Stimulated activated CD8-positive, alpha-beta memory T cell treated with anti-CD3 and anti-CD28 coated beads, Interleukin-15, amount 100 ng/mL, for 24 hours (primary cell): ENCODE results near the gene TMEM273.

Source experiments
- DNase-seq: peaks from one replicate; pipeline ENCODE4 v3.0.0-alpha.2; 2020; ENCODE audit warnings: low read depth

The TMEM273 gene

DNA sequence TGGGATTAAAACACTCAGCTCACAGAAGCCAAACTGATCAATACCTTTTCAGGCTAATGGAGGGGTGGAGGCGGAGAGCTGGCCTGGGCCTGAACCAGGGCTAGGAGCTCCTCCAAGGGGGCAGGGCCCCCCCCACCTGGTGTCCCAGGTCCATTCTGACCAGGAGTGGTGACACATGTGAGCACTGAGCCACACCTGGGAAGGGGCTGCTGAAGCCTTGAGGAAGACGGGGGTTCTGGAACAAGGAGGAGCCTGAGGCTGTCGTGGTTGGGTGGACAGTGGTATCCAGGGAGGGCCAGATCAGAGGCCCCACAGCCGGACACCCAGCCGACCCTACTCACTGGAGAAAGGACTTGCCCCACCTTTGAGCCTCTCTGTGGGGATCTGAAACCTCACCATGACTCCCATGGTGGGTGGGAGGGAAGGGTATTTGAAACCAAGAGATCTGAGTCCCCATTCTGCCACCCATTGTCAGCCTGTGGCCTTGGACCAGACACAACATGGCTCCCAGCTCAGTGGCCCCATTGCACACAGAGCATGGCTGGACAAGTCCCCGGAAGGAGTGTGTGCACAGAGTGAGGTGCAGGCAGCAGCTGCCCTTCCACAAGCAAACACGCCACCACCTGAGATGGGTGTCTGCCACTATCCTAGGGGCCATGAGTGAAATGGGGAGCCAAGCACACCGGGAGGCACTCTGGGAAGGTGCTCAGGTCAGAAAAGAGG lies 12.4 kb downstream of the TMEM273 start:
- DNase-seq = no peak

DNA sequence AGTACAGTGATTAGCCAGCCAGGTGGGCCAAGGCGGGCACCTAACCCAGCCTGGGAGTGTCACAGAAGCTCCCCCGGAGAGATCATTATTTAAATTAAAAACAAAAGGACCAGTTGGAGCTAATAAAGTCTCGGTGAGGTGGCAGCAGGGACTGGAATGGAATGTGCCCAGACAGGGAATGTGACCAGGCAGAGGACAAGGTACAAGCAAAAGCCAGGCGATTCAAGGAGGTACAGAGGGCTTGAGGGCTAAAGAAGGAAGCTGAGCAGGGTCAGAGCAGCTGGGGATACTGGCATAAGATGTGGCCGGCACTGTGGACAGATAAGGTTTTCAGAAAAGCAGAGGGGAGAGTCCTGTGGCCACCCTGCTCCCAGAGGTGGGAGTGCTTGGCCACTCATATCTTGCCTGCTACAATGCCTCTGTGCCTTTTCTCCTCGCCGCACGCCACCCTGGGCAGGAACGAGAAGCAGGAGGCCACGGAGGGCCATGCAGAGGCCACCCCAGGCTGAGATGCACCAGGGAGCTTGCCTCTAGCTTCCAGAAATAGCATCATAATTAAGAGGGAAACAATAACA lies 13.2 kb downstream of the TMEM273 start:
- no peak for DNase-seq

DNA sequence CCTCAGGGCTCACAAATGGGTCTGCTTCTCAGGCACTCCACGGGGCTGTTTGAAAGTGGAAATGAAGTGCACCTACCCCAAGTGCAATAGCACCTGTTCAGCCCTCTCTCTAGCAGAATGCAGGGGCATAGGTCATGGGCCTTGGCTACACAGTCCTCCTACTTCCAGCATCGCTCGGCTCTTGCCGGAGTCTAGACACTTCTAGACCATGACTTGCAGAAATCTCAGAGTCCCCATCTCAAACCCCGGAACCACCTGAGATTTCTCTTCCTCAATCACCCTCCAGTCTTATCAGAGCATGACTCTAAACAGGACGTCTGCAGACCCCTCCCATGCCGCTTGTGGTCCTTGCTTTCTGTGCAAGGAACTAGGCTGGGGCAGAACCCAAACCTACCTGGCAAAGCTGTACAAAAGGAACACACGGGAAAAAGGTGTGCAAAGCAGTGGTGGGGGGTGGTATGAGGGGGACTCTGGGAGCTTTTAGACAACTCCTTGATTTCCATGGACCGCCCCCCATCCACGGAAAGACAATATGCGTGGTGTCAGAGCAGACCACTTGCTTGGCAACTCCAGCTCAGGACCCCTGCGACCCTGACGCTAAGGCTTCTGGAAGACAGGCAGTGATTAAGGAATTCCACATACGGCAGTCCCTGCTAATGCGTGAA lies 13.8 kb downstream of the TMEM273 start:
- DNase-seq = no peak

DNA sequence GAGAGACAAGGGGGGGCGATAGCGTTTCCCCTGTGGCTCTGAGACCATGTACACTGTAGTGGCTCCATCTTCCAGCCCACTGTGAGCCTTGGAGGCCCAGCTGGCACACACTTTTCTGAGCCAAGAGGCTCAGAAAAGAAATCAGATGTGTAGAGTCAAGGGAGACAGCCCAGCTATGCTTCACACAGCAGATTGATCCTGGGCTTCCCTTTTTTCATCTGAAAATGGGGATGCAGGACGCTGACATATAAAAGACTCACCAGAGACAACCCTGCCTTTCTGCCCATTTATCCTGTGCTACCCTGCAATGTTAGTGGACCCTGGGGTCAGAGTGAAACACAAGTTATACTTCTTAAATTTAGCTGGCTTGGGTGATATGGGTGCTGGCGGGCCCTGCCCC lies 14.3 kb downstream of the TMEM273 start:
- no peak for DNase-seq

DNA sequence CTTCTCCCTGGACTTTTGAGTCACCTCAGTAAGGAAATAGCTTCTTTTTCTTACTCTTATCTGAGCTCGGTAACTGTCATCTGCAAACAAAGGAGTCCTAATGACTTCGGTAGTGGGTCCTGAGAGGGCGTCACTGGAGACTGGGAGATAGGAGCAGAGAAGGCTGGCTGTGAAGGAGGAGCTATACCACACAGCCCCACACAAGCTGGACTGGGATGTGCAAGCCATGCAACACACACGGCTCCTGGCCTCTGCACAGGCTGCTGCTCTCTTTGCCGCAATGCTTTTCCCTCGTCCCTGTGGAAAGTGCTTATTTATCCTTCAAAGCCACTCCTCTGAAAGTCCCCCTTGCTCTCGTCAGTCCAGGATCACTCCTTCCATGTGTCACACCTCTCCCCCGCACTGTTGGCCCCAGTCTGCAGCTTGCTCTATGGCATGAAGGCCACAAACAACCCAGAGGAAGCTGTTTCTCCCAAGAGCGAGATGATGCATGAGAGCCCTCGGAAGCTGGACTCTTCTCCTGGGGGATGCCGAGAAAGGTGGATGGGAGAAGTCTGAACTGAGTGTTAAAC lies 14.9 kb downstream of the TMEM273 start:
- DNase-seq = no peak

DNA sequence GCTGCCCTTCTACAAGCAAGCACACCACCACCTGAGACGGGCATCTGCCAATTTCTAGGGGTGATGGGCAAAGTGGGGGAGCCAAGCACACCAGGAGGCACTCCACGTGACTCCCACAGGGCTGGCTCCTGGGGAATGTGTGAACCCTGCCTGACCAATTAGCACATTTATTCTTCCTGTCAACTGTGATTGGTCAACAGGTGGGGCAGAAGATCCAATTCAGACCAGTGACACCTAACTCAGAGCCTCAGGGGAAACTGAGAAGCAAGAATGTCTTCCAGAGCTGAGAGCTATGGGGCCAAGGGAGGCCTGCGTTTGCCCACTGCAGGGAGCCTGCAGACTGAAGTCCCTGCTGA lies 15.4 kb downstream of the TMEM273 start:
- DNase-seq = no peak

DNA sequence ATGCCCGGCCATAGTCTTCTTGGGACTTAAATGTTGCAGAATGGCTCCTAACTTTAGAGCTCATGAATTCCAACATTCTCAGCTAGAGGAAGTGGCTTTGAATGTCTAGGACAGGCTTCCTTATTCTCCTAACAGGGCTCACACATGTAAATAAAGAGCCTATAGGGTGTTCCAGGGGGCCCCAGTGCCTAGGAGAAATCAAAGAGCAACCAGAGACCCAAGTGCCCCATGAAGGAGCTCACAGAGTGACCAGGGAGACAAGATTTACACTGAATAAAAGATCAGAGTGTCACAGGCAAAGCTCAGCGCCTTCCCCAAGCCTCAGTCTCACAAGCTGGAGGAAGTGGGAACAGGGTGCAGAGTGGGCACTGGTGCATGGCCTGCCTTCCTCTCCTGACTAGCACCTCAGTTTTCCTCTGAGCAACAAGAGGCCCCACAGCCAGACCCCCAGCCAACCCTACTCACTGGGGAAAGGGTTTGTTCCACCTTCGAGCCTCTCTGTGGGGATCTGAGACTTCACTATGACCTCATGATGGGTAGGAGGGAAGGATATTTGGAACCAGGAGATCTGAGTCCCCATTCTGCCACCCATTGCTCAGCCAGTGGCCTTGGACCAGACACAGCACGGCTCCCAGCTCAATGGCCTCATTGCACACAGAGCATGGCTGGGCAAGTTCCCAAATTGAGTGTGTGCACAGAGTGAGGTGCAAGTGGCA lies 16.0 kb downstream of the TMEM273 start:
- no peak for DNase-seq

DNA sequence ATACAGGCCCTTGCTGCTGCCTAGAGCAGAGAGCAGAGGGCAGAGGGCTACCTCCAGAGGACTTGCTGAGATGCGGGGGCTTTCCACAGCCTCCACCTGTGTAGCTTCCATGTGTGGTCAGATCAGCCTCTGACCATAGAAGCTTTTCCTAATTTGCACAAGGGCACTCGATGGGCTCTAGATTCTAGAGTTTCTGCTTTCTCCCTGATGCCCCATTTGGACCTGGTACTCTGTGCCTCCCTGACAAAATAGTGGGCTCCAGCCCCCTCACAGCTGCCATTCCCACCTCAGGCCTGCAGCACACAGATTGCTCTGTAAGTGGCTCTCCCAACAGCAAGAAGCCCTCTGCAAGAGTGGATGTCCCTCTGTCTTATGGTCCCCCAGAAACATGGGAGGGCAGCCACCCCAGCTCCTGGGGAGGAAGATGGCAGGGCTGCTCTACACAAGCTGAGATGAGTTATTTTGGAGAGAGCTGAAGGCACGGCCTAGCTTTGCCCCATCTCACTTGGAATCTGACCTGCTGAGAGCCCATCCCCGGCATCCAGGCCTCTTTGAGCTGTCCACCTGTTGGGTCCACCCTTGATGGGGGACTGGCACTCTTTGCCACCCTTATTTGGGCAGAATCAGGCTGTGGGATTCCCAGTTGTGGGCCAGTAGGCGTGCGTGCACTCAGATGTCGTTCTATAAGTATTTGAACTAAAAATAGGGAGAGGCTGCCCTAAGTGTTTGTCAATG lies 16.7 kb downstream of the TMEM273 start:
- no peak for DNase-seq

DNA sequence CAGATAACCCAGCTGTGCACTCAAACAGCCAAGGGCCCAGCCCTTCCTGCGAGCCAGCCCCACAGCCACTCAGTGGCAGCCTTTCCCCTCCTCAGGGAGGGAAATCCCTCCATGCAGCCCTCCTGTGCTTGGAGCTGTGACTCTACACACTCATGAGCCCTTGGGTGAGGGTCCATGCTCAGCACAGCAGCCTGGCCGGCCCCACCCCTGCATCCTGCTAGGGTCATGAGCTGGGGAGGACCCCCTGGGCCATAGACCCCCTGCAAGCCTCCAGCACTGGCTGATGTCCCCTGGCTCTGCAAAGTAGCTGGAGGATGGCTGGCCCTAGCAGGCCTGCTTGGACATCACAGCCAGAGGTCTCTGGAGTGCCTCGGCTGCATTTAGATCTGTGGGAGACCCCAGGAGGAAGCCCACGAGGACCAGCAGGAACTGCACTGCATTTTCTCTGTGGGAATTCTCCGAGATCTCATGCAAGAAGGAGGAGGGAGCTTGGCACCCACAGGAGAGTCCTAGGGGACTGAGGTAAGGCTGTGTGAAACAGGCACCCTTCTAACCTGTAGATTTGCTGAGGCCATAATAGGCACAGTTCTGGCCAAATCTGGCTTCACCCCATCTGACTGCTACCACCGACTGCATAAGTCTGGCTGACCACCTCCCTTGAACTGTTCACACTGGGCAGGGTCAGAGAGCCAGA lies 17.4 kb downstream of the TMEM273 start:
- no peak for DNase-seq

DNA sequence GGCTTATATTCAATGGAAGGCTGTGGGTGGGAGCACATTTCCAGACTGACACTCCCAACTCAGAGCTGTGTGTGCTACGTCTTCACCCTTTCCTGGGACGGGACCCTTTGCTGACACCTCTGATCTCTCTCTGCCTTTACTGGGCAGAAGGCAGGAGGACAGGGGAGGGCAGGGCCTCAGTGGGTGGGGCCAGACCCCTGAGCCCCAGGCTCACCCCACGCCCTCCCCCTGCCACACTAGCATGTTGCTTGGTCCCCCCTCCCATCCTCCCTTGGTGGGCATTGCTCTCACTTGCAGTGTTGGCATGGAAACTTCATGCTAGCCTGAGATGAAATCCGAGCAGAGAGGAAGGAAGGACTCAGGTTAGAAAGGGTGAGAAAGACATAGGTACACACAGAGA lies 18.4 kb downstream of the TMEM273 start:
- no peak for DNase-seq

DNA sequence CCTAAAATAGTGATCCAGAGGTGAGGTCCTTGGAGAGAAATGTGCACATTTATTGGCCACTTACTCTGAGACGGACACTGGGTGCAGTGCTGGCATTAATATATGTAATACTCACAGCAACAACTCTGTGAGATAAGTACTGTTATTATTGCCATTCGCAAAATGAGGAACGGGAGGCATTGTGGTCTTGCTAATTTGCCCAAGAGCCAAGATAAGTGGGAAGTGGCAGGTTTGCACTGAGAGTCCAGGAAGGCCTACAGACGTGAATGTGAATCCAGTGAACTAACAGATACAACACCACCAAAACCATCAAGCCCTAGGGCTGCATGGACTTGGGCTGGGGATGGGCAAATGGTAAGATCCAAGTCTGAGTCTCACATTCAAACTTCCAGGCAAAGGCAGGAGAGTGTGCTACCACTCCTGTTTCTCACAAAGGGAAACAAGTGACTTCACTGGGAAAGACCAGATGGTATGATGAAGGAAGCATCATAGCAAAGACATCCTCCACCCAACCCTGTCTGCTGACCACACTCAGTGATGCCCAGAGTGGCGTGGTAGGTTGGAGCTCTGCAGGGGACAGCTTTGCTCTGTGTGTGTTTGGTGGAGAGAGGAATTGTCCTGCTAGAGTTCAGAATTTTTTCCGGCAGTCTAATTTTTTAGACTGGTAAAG lies 19.2 kb downstream of the TMEM273 start:
- DNase-seq = no peak

DNA sequence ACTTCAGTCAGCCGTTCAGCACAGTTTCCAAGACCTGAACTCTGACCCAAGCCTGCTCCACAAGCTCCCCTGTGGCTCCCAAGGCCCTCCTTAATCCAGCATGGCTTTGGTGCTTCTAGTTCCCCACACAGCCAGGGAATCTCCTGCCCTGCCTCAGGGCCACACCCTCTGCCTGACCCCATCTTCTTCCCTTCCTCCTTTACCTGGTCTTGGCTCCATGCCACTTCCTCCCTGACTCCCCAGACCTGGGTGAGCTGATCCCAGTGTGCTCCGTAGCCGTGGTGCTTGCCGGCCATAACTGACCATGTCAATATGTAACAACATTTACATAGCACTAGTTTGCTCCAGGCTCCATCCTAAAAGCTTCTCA lies 20.0 kb downstream of the TMEM273 start:
- DNase-seq = no peak

DNA sequence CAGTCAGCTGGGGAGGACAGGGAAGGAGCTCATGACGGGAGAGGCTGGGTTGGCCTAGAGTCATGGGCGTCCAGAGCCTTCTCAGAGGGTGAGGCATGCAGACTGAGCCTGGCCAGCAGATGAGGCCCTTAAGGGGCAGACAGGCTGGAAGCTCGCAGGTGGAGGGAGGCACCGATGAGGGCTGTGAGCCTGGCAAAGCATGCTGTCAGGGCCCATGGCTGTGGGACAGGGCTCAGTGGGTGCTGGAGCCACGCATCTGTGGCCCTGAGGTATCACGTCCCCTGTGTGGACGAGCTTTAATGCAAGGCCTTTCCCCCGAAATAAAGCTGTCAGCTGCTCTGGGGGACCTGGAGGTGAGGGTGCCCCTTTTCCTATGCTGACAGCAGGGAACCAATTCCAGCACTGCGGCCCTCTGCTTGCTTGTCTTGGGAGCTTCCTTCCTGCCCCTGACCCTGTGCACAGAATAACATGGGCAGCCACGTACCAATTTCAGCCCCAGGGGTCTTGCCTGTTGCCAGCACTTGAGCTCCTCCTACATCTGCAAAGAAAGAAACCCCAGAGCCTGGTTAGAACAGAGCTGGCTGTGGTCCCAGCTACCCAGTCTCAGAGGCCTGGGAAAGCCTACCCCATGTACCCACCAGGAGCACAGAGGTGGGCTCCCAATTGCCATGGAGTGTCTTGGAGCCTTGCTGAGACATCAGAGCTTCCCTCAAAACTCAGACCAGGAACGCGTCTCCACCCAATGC lies 20.6 kb downstream of the TMEM273 start:
- no peak for DNase-seq

DNA sequence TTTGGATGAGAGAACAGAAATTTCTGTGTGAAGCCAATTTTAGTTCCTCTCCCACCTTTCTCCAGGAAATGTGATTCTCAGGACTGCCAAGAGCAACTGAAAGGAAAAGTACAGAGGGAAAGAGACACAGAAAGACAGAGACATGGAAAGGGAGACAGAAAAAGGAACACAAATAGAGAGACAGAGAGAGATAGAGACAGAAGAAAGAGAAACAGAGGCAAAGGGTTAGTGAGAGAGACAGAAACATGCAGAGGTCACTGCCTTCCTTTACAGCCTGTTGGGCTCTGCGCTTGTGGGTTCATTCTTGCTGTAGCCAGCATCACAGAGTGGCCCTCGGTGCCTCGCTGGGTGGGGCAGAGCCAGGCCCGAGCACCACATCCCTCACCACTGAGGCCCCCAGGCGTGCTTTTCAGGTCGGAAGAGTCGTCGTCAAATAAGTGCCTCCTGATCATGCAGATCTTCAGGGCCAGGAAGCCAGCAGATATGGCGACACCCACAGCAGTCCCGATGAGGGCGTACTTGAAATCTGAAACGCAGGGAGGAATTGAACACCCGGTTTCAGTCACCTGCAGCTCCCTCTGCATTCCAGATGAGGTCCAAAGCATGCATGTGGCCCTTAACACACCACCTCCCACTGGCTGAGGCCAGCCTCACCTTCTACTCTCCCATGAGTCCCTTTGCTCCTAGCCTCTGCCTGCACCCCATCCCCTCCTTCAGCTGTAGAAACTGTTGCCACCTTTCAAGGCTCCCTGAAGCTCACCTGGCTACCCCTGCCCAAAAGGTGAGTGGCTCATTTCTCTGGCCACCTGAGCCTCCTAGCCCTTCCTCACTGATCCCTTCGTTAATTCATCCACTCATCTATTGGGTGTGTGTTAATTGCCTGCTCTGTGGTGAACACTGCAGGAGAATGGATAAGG lies 21.4 kb downstream of the TMEM273 start:
- DNase-seq = no peak

DNA sequence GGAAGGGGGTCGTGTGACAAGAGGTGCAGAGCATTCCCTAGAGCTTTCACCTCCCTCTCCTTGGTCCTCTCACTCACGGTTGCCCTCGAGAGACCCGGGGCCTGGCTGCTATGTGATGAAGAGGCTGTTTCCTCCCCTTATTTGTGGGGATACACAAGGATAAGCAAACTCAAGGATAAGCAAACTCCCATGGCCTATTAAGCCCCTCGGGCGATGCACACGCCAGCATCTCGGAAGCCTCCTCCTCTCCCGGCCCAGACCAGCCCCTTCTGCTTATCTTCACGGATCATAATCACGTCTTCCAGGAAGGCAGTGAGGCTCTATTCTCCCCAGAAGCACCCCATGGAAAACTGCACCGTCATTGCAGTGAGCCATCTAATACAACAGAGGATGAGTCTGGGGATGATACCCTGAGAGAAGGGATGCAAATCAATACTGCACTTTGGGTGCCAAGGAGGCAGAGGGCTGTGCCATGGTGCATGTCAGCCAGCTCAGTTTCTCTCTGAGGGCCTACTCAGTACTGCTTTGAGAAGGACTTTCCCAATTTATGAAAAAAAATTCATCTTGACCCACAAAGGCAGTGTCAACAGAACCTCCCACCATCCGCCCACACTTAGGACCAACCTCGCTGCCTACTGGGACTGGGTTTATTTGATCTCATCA lies 22.2 kb downstream of the TMEM273 start:
- no peak for DNase-seq

DNA sequence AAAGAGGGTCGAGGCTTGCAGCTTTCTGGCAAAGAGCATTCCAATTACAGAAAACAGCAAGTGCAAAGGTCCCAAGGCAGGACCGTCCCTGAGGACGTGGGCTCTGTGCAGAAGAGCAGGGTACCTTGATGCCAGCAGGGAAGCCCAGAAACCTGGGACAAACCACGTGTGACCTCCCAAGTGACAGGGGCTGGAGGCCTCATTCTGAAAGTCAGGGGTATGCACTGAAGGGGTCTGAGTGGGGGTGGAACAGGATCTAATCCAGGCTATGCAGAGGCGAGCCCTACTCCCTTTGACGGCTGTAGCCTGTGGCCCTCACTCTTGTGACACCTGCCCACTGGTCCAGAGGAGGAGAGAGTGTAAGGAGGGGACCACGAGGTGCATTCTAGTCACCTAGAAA lies 22.9 kb downstream of the TMEM273 start:
- DNase-seq = no peak

DNA sequence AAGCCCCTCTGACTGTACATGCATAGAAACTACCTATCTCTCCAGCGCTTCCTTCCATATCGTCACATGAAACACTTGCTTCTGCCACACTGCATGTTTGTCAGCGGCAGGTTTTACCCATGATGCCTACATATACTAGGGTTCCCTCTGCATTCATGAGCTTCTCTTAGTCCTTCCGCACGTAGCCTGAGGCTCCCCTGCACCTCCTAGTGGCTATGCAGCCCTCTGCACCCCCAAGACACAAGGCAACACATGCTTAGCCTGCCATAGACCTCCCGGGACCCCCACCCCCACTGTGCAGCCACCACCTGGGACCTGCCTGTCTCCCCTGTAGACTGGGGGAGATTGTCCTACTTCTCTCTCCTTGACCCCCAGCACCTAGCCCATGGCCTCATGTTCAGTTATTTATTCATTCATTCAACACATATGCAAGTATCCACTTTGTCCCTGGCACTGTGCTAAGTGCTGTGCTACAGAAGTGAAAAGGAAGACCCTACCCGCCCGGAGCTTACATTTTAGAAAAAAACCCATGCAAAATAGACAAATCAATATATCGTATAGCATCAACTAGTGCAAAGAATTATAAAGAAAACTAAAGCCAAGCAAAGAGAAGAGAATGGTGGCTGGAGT lies 23.5 kb downstream of the TMEM273 start:
- no peak for DNase-seq

DNA sequence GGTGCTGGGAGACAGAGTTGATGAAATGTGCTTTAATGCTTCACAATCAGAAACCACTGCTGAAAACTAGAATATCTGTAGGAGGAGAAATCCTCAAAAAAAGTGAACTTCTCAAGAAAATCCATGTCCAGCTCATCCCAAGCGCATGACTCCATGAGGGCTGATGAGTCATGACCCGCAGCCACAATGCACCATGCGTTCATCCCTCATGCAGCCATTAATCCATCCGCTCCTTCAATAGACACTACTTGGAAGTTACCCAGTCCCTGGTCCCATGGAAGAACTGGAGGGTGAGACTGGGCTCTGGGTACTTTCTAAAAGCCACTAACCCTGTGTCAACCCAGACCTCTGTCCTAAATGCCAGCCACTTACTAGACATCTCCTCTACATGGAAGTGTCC lies 24.4 kb downstream of the TMEM273 start:
- no peak for DNase-seq
